GM12874 (cell line): ENCODE results near the gene TEN1.

Source experiments
- TF ChIP-seq, protein P1 (sequence below): IDR thresholded peaks from 2 replicates; pipeline ENCODE4 v1.5.1; 2011; ENCODE audit warnings: low read depth, mild to moderate bottlenecking, control low read depth, low read length, moderate library complexity; ENCODE audit not compliant: insufficient read depth

TEN1 gene

DNA sequence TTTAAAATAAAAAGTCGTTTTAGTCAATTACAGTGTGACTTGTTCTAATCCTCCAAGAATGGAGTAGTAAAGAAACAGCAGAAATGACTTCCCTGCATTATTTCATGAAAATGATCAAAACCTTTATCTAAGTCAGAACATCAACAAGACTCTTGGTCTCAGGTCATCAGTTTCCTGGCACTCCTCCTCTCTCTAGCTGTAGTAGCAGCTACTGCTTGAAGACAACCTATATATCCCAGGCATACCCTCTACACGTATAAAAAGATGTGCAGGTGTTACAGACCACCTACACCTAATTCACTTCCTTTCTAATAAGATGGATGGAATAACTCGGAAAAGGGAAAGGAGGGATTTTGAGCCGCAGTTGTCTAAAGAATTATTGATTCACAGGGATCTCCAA is 36.6 kb upstream of the TEN1 start:
- TF ChIP-seq, protein P1, sequence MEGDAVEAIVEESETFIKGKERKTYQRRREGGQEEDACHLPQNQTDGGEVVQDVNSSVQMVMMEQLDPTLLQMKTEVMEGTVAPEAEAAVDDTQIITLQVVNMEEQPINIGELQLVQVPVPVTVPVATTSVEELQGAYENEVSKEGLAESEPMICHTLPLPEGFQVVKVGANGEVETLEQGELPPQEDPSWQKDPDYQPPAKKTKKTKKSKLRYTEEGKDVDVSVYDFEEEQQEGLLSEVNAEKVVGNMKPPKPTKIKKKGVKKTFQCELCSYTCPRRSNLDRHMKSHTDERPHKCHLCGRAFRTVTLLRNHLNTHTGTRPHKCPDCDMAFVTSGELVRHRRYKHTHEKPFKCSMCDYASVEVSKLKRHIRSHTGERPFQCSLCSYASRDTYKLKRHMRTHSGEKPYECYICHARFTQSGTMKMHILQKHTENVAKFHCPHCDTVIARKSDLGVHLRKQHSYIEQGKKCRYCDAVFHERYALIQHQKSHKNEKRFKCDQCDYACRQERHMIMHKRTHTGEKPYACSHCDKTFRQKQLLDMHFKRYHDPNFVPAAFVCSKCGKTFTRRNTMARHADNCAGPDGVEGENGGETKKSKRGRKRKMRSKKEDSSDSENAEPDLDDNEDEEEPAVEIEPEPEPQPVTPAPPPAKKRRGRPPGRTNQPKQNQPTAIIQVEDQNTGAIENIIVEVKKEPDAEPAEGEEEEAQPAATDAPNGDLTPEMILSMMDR, result no peak

DNA sequence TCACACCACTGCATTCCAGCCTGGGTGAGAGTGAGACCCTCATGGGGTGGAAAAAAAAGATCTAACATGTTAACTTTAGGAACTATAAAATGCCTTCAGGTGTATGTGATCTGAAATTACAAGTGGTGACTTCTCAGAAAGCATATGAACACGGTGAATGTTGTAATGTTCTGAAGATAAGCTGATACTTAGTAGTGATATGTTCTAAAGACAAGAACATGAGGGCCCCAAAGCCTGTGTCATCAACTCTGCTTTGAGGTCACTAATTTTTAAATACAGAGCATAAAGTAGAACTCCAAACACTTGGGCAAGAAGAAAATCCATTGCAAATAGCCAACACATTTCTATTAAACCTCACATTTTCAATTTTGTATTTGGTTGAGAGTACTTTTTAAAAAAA is 35.5 kb upstream of the TEN1 start:
- TF ChIP-seq, protein P1, result no peak

DNA sequence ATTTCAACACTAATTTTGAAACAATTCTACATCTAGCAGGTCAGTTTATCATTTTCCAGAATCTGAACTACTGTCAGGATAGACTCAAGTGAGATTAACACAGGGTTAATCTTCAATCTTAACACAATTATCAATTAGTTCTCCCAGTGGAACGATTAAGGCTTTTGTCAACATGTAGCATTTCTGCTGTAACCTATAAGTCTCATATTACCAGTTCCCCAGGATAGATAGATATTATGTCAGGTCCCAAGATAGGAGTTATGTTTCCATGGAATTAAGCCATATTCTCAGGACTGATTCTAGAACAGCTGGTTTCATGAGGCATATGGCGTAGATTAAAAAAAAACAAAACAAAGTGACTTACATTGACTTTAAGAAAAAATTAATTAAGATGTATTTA is 33.8 kb upstream of the TEN1 start:
- TF ChIP-seq, protein P1, result no peak

DNA sequence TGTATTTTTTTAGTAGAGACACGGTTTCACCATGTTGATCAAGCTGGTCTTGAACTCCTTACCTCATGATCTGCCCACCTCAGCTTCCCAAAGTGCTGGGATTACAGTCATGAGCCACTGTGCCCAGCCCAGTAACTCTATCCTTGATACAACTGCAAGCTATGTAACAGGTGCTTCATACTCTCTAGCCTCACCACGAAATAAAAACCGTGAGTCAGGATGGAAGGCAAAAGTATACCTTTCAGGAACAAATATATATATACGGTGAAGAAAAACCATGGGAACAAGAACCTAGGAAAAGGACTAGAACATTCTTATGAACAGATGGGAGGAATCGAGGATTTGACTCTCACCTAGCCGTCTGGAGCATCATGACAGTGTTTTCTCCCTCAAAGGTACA is 28.6 kb upstream of the TEN1 start:
- TF ChIP-seq, protein P1, result no peak

DNA sequence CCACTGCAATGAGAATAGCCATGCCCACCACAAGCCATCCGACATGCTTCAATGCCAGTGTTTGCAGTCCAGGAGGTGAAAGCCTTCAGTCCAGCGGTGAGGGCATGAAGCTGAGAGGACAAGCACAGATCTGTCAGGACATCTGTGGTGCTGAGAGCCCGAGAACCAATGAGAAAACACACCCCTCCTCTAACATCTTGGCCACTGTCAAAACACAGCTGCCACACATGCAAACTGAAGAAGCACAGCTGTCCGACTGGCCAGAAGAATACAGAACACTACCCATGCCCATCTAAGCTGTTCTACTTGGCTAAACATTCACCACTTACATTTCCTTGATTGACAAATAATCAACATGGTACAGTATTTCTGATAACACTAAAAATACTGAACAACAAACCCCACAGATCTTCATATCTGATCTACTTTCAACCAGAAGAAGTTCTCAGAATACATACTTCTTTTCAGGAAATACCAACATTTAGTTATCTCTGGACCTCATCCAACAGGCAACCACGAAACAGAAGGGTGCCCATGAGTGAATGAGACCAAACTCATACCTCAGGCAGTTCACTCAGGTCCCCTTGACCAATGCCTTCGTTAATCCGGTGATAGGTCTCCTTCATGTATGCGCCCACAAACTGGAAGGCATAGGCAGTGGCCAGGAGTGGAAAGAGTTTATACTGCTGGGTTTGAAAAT is 28.0 kb upstream of the TEN1 start:
- TF ChIP-seq, protein P1, result no peak

DNA sequence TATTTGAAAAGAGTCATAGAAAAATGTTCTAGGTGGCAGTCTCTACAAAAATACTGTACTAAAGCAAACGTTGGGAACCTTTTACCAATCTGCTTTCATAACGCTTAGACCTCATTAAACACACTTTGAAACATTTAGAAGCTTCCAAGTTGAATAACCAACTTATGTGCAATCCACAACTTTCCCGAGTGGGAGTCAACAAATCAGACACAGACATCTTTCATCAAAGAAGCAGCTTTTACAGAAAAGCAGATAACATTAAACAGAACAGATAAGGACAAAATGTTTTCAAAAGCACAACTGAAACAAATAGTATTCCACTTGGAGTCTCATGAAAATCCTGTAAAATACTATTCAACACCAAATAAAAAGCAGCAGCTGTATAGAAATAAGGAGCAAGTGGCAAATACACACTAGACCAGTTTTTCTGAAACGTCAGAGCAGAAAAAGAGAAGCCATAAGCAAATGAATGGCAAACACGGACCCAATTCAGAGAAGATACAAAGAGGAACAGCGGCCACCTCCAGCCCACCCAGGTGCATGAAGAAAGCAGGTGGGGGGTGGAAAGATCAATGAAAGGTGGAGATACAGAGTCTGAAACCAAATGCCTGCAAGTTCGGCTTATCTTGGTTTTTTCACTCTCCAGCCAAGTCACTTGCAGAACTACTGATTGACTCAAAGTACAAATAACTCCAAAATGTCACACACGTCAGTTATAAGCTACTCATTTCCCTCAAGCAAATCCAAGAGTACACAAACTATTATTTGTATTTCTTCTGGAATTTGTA is 19.8 kb upstream of the TEN1 start:
- TF ChIP-seq, protein P1, result no peak

DNA sequence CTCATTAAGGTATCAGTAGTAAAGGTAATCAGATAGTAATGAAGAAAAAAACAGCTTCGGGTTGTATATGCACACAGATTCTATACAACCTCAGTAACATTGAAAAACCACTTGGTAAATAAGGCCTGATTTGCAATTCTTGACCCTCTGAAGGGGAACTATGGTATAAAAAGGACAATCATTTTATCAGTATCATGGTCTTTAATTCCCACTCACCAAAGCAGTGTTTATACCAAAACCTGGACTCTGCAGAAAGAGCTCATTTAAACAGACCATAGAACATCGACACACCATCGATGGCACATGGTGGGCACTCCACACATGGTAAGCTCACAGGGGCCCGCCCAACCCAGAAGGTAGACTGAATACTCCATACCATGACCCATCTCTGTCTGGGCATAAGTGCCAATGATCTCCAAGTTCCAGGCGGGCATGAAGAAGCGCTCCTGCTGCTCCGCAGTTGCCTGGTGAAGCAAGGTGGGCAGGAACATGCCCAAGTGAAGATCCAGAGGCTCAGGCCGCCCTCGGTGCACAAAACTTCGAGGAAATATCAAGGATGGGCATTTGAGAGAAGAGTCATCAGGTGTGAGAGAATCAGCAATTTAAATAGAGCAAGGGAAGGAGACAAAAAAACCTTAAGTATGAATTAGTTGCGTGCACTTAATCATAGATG is 19.1 kb upstream of the TEN1 start:
- TF ChIP-seq, protein P1, result no peak
